H9 (cell line): ENCODE data around the gene WBP1L. TPM values are rescaled to one million over a fixed set of nuclear protein-coding genes. Genes with fewer than 3 reads are reported as not detected.

ENCODE experiments used
- DNase-seq: peaks from one replicate; pipeline ENCODE4 v3.0.0-alpha.2; 2017
- H2AFZ ChIP-seq: one replicate; pipeline ENCODE4 v1.6.1; 2013; ENCODE audit warnings: mild to moderate bottlenecking, low read length, control low read depth, moderate library complexity
- H2AK5ac ChIP-seq: 2 replicates; pipeline ENCODE4 v1.6.1; 2013; ENCODE audit warnings: low read length, control low read depth, mixed read lengths; ENCODE audit not compliant: insufficient read length
- H2BK120ac ChIP-seq: one replicate; pipeline ENCODE4 v1.6.1; 2013; ENCODE audit warnings: low read depth, mild to moderate bottlenecking, low read length, control low read depth, inconsistent platforms; ENCODE audit not compliant: poor library complexity, severe bottlenecking
- H2BK12ac ChIP-seq: 2 replicates; pipeline ENCODE4 v1.6.1; 2013; ENCODE audit warnings: low read length, control low read depth, mixed read lengths, low read depth; ENCODE audit not compliant: insufficient read length
- H2BK15ac ChIP-seq: 2 replicates; pipeline ENCODE4 v1.6.1; 2013; ENCODE audit warnings: low read depth, low read length, control low read depth
- H2BK20ac ChIP-seq: one replicate; pipeline ENCODE4 v1.6.1; 2013; ENCODE audit warnings: low read depth, mild to moderate bottlenecking, low read length, control low read depth, inconsistent platforms; ENCODE audit not compliant: poor library complexity, severe bottlenecking
- H2BK5ac ChIP-seq: 2 replicates; pipeline ENCODE4 v1.6.1; 2013; ENCODE audit warnings: low read length, control low read depth, mixed read lengths; ENCODE audit not compliant: insufficient read length
- H3K14ac ChIP-seq: 2 replicates; pipeline ENCODE4 v1.6.1; 2013; ENCODE audit warnings: low read length, control low read depth; ENCODE audit not compliant: insufficient read depth
- H3K18ac ChIP-seq: 2 replicates; pipeline ENCODE4 v1.6.1; 2013; ENCODE audit warnings: low read depth, mild to moderate bottlenecking, mixed read lengths, low read length, control low read depth; ENCODE audit not compliant: insufficient read length
- H3K23ac ChIP-seq: 2 replicates; pipeline ENCODE4 v1.6.1; 2013; ENCODE audit warnings: low read length, control low read depth, mixed read lengths, low read depth; ENCODE audit not compliant: insufficient read length
- H3K23me2 ChIP-seq: 2 replicates; pipeline ENCODE4 v1.6.1; 2013; ENCODE audit warnings: low read depth, mild to moderate bottlenecking, mixed read lengths, low read length, control low read depth; ENCODE audit not compliant: insufficient read length, poor library complexity, severe bottlenecking
- H3K27ac ChIP-seq: 2 replicates; pipeline ENCODE4 v1.5.1; 2013; ENCODE audit warnings: low read length, control low read depth, mixed read lengths, low read depth; ENCODE audit not compliant: insufficient read length
- H3K27me3 ChIP-seq: 2 replicates; pipeline ENCODE4 v1.6.1; 2013; ENCODE audit warnings: low read length, control low read depth, inconsistent platforms; ENCODE audit not compliant: insufficient read depth
- H3K4ac ChIP-seq: 2 replicates; pipeline ENCODE4 v1.6.1; 2013; ENCODE audit warnings: low read depth, mild to moderate bottlenecking, control low read depth, inconsistent platforms, low read length, moderate library complexity
- H3K4me1 ChIP-seq: 2 replicates; pipeline ENCODE4 v1.6.1; 2013; ENCODE audit warnings: low read length, control low read depth, inconsistent platforms; ENCODE audit not compliant: insufficient read depth
- H3K4me2 ChIP-seq: 2 replicates; pipeline ENCODE4 v1.6.1; 2013; ENCODE audit warnings: low read length, control low read depth, mixed read lengths; ENCODE audit not compliant: insufficient read length, insufficient read depth
- H3K56ac ChIP-seq: 2 replicates; pipeline ENCODE4 v1.6.1; 2013; ENCODE audit warnings: low read depth, mild to moderate bottlenecking, mixed read lengths, low read length, control low read depth; ENCODE audit not compliant: insufficient read length
- H3K79me1 ChIP-seq: 2 replicates; pipeline ENCODE4 v1.6.1; 2013; ENCODE audit warnings: low read depth, mild to moderate bottlenecking, moderate library complexity, low read length, control low read depth, inconsistent platforms; ENCODE audit not compliant: insufficient read depth, poor library complexity, severe bottlenecking
- H3K79me2 ChIP-seq: 2 replicates; pipeline ENCODE4 v1.6.1; 2013; ENCODE audit warnings: low read length, control low read depth, inconsistent platforms; ENCODE audit not compliant: insufficient read depth
- H3K9ac ChIP-seq: 2 replicates; pipeline ENCODE4 v1.6.1; 2013; ENCODE audit warnings: low read length, control low read depth, mixed read lengths; ENCODE audit not compliant: insufficient read length; ENCODE audit errors: extremely low read depth
- H3K9me3 ChIP-seq: one replicate; pipeline ENCODE4 v1.6.1; 2013; ENCODE audit warnings: low read depth, low read length, inconsistent platforms; ENCODE audit not compliant: control insufficient read depth
- H3T11ph ChIP-seq: one replicate; pipeline ENCODE4 v1.6.1; 2013; ENCODE audit warnings: mild to moderate bottlenecking, low read length, control low read depth, inconsistent platforms
- H4K20me1 ChIP-seq: one replicate; pipeline ENCODE4 v1.6.1; 2013; ENCODE audit not compliant: control insufficient read depth, insufficient read length, insufficient read depth
- H4K5ac ChIP-seq: 2 replicates; pipeline ENCODE4 v1.6.1; 2013; ENCODE audit warnings: low read depth, mild to moderate bottlenecking, mixed read lengths, low read length, control low read depth; ENCODE audit not compliant: insufficient read length
- H4K8ac ChIP-seq: replicated peaks from 2 replicates; pipeline ENCODE4 v1.6.1; 2013; ENCODE audit warnings: low read length, control low read depth, mixed read lengths, low read depth; ENCODE audit not compliant: insufficient read length
- H4K91ac ChIP-seq: 2 replicates; pipeline ENCODE4 v1.6.1; 2013; ENCODE audit warnings: low read depth, mild to moderate bottlenecking, moderate library complexity, mixed read lengths, low read length, control low read depth; ENCODE audit not compliant: insufficient read length
- H3K27ac Mint-ChIP-seq, 3 experiments: 2 replicates in 2 of 3; 3 replicates in 1 of 3; pipeline ENCODE4 v1.8.0; 2020 to 2021; ENCODE audit warnings: mixed read lengths in 3 of 3, mild to moderate bottlenecking in 1 of 3, moderate library complexity in 1 of 3
- H3K27me3 Mint-ChIP-seq: 2 replicates; pipeline ENCODE4 v1.8.0; 2021; ENCODE audit warnings: low read depth, mild to moderate bottlenecking, moderate library complexity, mixed read lengths
- H3K36me3 Mint-ChIP-seq, 3 experiments: 2 replicates in 2 of 3; 3 replicates in 1 of 3; pipeline ENCODE4 v1.8.0; 2020 to 2021; ENCODE audit warnings: low read depth in 3 of 3, mixed read lengths in 3 of 3; ENCODE audit not compliant: insufficient read depth in 1 of 3
- H3K4me1 Mint-ChIP-seq, 2 experiments: 2 replicates each; pipeline ENCODE4 v1.8.0; 2020; ENCODE audit warnings: mixed read lengths in 2 of 2
- H3K4me3 Mint-ChIP-seq, 2 experiments: 2 replicates in 1 of 2; 3 replicates in 1 of 2; pipeline ENCODE4 v1.8.0; 2020 to 2021; ENCODE audit warnings: mild to moderate bottlenecking in 2 of 2, mixed read lengths in 2 of 2, moderate library complexity in 1 of 2
- H3K9me3 Mint-ChIP-seq, 2 experiments: 2 replicates in 1 of 2; 3 replicates in 1 of 2; pipeline ENCODE4 v1.8.0; 2020; ENCODE audit warnings: mild to moderate bottlenecking in 2 of 2, mixed read lengths in 2 of 2, moderate library complexity in 1 of 2
- WGBS: extraction: QIAGEN DNeasy Blood & Tissue Kit; methylation state at CpG from one replicate; pipeline ENCODE4 v1.1.7; 2013; ENCODE audit warnings: missing lambda C conversion rate, low lambda C conversion rate, mixed read lengths; ENCODE audit not compliant: insufficient read length; ENCODE audit errors: extremely low coverage; 5-methylcytosine and 5-hydroxymethylcytosine counted together
- total RNA-seq: library from RNA; stranded (reverse); gene quantifications from 2 replicates; pipeline ENCODE4 v1.2.1, GENCODE V29; 2021
- TF ChIP-seq, protein P1 (sequence below): fragments of 200-600 bp; sonication (generic); conservative IDR thresholded peaks from 3 replicates; pipeline ENCODE4 v1.8.0; 2021; ENCODE audit warnings: antibody characterized with exemption, mild to moderate bottlenecking

Gene WBP1L
- total RNA-seq, 1 experiment from 2014 or later, result 23.8 TPM

DNA sequence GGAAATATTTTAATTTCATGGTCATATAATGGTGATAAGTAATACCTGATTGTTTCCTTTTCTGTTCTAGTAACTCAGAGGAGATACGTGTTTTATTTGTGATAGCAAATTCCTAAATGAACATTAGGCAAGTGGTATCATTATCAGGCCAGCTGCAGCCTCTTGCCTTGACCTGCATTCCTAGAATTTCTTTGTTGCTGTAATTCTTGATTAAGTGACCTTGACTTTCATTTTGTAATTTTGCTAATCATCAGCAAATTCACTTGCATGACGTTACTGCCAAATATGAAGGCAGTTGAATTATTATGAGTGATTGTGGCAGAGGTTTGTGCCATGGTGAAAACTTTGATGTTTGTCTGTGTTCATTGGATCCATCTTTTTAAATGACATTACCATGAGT is 119.9 kb downstream of the WBP1L start:
- Histone ChIP-seq H3K18ac (no peak overlapping the region), H4K8ac (no peak overlapping the region), H3K79me2 (no peaks in the 10 kb centered on the region), H2BK20ac (no peak overlapping the region), H3K14ac (no peak overlapping the region), H3K4me2 (no peak overlapping the region), H2BK15ac (no peak overlapping the region), H3T11ph (no peak overlapping the region), H3K23me2 (no peaks in the 10 kb centered on the region), H3K4me1 (no peaks in the 10 kb centered on the region), H3K4ac (no peak overlapping the region), H3K9ac (no peak overlapping the region), H4K91ac (no peak overlapping the region), H2AFZ (no peak overlapping the region), H3K79me1 (no peaks in the 10 kb centered on the region), H2BK12ac (no peak overlapping the region), H4K20me1 (no peaks in the 10 kb centered on the region), H3K9me3 (no peaks in the 10 kb centered on the region), H2BK5ac (no peak overlapping the region), H3K27ac (no peak overlapping the region), H2AK5ac (no peak overlapping the region), H3K23ac (no peak overlapping the region), H2BK120ac (no peak overlapping the region), H3K27me3 (no peaks in the 10 kb centered on the region), H3K56ac (no peak overlapping the region), H4K5ac (no peak overlapping the region)
- H3K27me3 Mint-ChIP-seq, result no peaks in the 10 kb centered on the region
- no CpG with 5 or more reads among the region's 2 CpGs for WGBS
- DNase-seq, result no peak
- no peak overlapping the region for H3K27ac Mint-ChIP-seq
- H3K4me1 Mint-ChIP-seq, result peaks cover 0 to under 1% of the 10 kb centered on the region in 2 experiments; a peak in 2 of 4 replicates
- TF ChIP-seq, protein P1, sequence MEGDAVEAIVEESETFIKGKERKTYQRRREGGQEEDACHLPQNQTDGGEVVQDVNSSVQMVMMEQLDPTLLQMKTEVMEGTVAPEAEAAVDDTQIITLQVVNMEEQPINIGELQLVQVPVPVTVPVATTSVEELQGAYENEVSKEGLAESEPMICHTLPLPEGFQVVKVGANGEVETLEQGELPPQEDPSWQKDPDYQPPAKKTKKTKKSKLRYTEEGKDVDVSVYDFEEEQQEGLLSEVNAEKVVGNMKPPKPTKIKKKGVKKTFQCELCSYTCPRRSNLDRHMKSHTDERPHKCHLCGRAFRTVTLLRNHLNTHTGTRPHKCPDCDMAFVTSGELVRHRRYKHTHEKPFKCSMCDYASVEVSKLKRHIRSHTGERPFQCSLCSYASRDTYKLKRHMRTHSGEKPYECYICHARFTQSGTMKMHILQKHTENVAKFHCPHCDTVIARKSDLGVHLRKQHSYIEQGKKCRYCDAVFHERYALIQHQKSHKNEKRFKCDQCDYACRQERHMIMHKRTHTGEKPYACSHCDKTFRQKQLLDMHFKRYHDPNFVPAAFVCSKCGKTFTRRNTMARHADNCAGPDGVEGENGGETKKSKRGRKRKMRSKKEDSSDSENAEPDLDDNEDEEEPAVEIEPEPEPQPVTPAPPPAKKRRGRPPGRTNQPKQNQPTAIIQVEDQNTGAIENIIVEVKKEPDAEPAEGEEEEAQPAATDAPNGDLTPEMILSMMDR, result no peak
- H3K36me3 Mint-ChIP-seq, result peaks cover 0 to 6% (median 0%) of the 10 kb centered on the region in 3 experiments; a peak in 2 of 7 replicates
- no peaks in the 10 kb centered on the region for H3K9me3 Mint-ChIP-seq
- no peak overlapping the region for H3K4me3 Mint-ChIP-seq
